ENCODE data around the gene TAF1C. TPM values are rescaled to one million over a fixed set of nuclear protein-coding genes. Genes with fewer than 3 reads are reported as not detected.

TAF1C gene, protein sequence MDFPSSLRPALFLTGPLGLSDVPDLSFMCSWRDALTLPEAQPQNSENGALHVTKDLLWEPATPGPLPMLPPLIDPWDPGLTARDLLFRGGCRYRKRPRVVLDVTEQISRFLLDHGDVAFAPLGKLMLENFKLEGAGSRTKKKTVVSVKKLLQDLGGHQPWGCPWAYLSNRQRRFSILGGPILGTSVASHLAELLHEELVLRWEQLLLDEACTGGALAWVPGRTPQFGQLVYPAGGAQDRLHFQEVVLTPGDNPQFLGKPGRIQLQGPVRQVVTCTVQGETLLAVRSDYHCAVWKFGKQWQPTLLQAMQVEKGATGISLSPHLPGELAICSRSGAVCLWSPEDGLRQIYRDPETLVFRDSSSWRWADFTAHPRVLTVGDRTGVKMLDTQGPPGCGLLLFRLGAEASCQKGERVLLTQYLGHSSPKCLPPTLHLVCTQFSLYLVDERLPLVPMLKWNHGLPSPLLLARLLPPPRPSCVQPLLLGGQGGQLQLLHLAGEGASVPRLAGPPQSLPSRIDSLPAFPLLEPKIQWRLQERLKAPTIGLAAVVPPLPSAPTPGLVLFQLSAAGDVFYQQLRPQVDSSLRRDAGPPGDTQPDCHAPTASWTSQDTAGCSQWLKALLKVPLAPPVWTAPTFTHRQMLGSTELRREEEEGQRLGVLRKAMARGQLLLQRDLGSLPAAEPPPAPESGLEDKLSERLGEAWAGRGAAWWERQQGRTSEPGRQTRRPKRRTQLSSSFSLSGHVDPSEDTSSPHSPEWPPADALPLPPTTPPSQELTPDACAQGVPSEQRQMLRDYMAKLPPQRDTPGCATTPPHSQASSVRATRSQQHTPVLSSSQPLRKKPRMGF
- 10 to 100 TPM; 19.6 to 49.0 (median 30.0) TPM for total RNA-seq
- polyA plus RNA-seq = 10 to 100 TPM in 1 of 3 donors, 1 to 10 TPM in 2; 5.4 to 44.7 (median 6.0) TPM

DNA sequence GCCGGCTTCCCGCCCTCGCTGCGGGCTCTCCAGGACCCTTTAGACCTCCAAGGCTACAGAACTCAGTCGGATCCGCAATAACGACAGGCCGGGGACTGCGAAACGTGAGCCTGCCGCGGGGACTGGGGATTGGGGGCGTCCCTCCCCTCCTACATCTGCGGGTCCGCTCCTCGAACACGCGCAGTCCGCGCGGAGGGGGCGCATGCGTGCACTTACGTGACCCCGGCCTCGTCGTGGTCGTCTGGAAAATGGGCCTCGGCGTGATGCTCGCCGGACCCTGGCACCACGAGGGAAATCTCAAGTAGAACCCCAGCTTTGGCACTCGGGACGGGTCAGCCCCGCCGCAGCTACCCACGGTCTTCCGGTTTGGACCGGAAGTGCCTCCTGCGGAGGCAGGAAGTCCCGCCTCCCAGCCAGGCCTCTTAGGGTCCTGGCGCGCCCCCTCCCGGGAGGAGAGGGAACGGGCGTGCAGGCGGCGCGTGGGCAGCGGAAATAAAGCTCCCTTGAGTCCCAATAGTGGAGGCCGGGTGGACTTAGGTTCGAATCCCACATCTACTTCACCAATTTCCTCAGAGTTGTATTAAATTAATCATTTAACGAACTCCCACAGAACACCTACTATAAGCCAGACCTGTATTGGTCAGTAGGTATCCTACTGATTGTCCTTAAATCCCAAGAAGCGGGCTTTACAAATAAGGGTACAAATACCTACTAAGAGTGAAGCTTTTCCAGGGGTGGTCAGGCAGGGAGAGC lies at the start of gene TAF1C:
TSS of gene TAF1C (minus strand) at position 373 of the 753 bp plus-strand sequence. CDS start 2,069 bp downstream, outside the sequence.
- Histone ChIP-seq H3K9me3 (no peaks in the 10 kb centered on the region), H3K27me3 (no peaks in the 10 kb centered on the region), H3K36me3 (peaks cover 0 to 28% (median 20%) of the 10 kb centered on the region in 4 donors), H3K4me1 (peaks cover 0 to 23% (median 12%) of the 10 kb centered on the region in 4 donors), H3K27ac (peak within 1 kb of the TSS; percentile 72 to 87 (median 76)), H3K4me3 (peak within 1 kb of the TSS; percentile 75 to 99 (median 88))
- DNase-seq = peak; percentile 96
- 2% methylated on average over 55 of the region's 55 CpGs for WGBS, 2 donors
- intact Hi-C loops (cut with DNase I) = loop anchor here (1.0 to 10.0 kb wide), 8 partner anchors 42 to 428 kb away; partner anchors contain the start of genes COTL1, DNAAF1, HSDL1 and MBTPS1
- TF ChIP-seq POLR2A (IDR thresholded peaks at IDR 0.05) (peak in 1 of 2 donors; percentile 45), EP300 (IDR thresholded peaks at IDR 0.05) (no peak), POLR2AphosphoS5 (IDR thresholded peaks at IDR 0.05) (peak; percentile 37 to 85 (median 75))
- TF ChIP-seq, protein P1, sequence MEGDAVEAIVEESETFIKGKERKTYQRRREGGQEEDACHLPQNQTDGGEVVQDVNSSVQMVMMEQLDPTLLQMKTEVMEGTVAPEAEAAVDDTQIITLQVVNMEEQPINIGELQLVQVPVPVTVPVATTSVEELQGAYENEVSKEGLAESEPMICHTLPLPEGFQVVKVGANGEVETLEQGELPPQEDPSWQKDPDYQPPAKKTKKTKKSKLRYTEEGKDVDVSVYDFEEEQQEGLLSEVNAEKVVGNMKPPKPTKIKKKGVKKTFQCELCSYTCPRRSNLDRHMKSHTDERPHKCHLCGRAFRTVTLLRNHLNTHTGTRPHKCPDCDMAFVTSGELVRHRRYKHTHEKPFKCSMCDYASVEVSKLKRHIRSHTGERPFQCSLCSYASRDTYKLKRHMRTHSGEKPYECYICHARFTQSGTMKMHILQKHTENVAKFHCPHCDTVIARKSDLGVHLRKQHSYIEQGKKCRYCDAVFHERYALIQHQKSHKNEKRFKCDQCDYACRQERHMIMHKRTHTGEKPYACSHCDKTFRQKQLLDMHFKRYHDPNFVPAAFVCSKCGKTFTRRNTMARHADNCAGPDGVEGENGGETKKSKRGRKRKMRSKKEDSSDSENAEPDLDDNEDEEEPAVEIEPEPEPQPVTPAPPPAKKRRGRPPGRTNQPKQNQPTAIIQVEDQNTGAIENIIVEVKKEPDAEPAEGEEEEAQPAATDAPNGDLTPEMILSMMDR (IDR thresholded peaks at IDR 0.05) = peak; percentile 72 to 98 (median 86)

DNA sequence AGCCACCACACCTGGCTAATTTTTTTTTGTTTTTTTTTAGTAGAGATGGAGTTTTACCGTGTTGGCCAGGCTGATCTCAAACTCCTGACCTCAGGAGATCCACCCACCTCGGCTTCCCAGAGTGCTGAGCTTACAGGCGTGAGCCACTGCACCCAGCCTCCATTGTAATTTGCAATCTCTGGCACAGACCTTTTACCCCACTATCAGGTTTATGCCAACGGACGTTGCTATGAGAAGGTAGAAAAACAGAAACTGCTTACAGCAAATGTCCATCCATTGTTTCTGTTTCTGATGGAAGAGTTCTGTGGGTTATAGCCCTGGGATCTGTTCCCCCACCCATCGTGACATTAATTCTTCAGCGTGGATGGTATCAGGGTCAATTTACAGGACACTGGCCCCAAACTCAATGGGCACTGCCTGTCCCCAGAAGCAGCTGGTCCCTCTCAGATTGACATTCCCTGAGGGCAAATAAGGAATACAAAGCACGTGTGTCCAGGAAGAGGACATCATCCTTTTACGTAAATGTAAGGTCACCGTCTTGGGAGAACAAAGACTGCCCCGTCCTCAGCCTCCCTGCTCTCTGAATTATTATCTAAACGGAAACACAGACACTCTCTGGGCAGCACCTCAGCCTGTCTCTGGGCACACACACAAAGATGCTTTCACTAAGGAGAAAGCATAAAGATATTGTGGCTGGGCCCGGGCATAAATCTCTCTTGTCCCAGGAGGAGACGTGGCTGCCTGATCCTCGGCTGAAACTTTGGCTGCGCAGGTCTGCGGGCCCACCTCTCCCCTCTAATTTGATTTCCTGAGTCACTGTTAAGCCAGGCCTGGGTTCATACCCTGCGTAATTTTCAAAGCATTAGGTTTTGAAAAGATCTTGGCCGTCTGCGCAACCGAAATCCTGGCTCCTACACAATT lies 47.7 kb upstream of the TAF1C start:
- intact Hi-C loops (cut with DNase I) = no loop called here
- DNase-seq = no peak
- TF ChIP-seq EP300 (IDR thresholded peaks at IDR 0.05) (peak in 2 of 4 donors; percentile 79 to 89), POLR2AphosphoS5 (IDR thresholded peaks at IDR 0.05) (peak in 3 of 4 donors; percentile 35 to 80 (median 47)), POLR2A (IDR thresholded peaks at IDR 0.05) (no peak)
- H3K27ac ChIP-seq = peak overlapping the region; percentile 12 to 77 (median 54)
- 45 to 61% methylated on average over 21 of the region's 21 CpGs for WGBS, 2 donors
- H3K4me3 ChIP-seq = no peak overlapping the region
- no peaks in the 10 kb centered on the region for H3K36me3 ChIP-seq
- no peaks in the 10 kb centered on the region for H3K9me3 ChIP-seq
- H3K4me1 ChIP-seq = peaks cover 0 to 6% (median 2%) of the 10 kb centered on the region in 4 donors
- no peaks in the 10 kb centered on the region for H3K27me3 ChIP-seq

DNA sequence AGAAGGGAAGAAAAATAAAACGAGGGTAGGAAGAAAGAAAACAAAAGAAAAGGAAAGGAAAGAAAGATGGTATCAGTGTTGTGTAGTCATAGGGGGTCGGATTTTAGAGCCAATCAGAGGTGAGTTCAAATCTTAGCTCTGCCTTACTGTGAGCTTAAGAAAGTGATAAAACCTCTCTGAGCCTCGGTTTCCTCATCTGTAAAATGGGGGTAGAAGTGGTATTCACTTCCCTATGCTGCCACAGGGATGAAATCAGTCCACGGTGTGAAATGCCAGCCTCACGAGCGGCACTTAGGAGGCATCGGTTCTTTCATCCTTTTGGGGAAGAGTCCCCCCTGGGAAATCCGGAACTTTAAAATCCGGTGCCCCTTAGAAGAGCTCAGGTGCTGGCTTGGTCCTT lies 46.9 kb upstream of the TAF1C start:
- no peaks in the 10 kb centered on the region for H3K9me3 ChIP-seq
- TF ChIP-seq POLR2AphosphoS5 (IDR thresholded peaks at IDR 0.05) = no peak
- TF ChIP-seq, protein P1 (IDR thresholded peaks at IDR 0.05) = no peak
- no peak for TF ChIP-seq EP300 (IDR thresholded peaks at IDR 0.05)
- no peak for TF ChIP-seq POLR2A (IDR thresholded peaks at IDR 0.05)
- 84 to 87% methylated on average over 9 of the region's 9 CpGs for whole genome bisulfite sequencing, 2 donors
- peak overlapping the region in 3 of 4 donors; percentile 41 to 77 (median 67) for H3K27ac ChIP-seq
- no peaks in the 10 kb centered on the region for H3K27me3 ChIP-seq
- no peak overlapping the region for H3K4me3 ChIP-seq
- DNase-seq = no peak
- peaks cover 0 to 6% (median 3%) of the 10 kb centered on the region in 4 donors for H3K4me1 ChIP-seq
- intact Hi-C loops (cut with DNase I) = no loop called here
- H3K36me3 ChIP-seq = no peaks in the 10 kb centered on the region

DNA sequence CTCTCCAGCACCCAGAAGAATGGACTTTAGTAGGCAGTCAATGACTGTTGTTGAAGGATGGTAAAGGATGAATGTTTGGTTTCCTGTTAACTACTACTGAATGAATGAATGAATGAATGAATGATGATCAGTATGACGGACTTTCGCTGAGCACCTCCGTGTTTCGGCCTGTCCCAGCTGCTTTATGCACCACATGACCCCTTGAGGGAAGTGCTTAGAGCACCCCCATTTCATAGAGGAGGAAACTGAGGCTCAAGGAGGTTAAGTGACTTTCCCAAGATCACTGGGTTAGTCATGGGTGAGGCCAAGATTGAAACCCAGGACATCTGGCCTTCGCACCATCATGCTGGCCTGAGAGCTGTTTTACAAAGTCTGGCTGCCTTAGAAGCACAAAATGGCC lies 46.1 kb upstream of the TAF1C start:
- intact Hi-C loops (cut with DNase I) = no loop called here
- Histone ChIP-seq H3K4me1 (peaks cover 0 to 13% (median 11%) of the 10 kb centered on the region in 4 donors), H3K36me3 (no peaks in the 10 kb centered on the region), H3K27me3 (no peaks in the 10 kb centered on the region), H3K4me3 (no peak overlapping the region), H3K9me3 (no peaks in the 10 kb centered on the region), H3K27ac (no peak overlapping the region)
- 91 to 94% methylated on average over 5 of the region's 5 CpGs for WGBS, 2 donors
- TF ChIP-seq, protein P1 (IDR thresholded peaks at IDR 0.05) = no peak
- TF ChIP-seq EP300 (IDR thresholded peaks at IDR 0.05) = no peak
- TF ChIP-seq POLR2A (IDR thresholded peaks at IDR 0.05) = no peak
- TF ChIP-seq POLR2AphosphoS5 (IDR thresholded peaks at IDR 0.05) = no peak
- DNase-seq = no peak

Measured in sigmoid colon (tissue), 7 donors.